ENCODE results near the gene COPS6.
A peak's percentile ranks its signal among the peaks of the same experiment; 100 is the strongest.

COPS6 gene

DNA sequence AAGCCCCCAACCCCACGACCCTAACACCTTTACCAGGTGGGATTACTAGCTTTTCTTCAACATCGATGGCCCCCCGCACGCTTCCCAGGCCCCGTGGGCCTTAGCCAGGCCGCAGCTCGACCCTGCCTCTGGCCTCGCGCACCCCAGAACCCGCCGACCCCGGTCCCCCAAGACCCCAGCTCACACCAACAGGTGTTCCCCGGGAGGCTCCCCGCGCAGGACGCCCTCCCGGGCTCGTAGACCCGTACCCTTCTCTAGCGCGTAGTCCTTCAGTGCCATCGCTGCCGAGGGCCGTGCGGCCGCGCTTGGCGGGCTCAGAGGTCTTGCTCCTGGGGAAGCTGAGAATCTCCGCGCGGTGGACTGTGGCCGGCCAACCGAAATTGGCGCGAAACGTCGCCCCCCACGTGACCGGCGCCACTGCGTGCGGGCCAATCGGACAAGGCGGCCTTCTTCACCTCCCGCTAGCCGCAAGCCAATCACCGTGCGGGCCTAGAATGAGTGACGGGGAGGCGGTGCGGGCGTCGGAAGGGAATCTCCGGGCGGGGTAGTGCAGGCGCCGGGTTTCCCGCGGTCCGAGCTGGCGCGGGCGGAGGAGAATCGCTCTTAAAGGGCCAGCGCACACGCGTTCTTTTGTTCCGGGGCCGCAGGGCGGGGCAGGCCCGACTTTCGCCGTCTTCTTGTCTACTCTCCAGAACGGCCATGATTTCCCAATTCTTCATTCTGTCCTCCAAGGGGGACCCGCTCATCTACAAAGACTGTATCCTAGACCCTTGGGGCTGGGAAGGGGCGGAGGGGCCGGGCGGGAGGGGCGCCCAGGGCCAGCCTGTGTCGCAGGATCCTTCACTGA, 12.5 kb downstream of the COPS6 start, which contains the start of the genes AP4M1 and MCM7:
Gene AP4M1 (plus strand): TSS at position 628 of the 847 bp plus-strand sequence. CDS start 72 bp downstream, at position 700.
Gene MCM7 (minus strand): TSS at position 382 of the 847 bp plus-strand sequence. CDS start 103 bp downstream, at position 279.
- DNase-seq (ENCODE audit: low read depth in 2 of 2), result peak; percentile 92 to 94

DNA sequence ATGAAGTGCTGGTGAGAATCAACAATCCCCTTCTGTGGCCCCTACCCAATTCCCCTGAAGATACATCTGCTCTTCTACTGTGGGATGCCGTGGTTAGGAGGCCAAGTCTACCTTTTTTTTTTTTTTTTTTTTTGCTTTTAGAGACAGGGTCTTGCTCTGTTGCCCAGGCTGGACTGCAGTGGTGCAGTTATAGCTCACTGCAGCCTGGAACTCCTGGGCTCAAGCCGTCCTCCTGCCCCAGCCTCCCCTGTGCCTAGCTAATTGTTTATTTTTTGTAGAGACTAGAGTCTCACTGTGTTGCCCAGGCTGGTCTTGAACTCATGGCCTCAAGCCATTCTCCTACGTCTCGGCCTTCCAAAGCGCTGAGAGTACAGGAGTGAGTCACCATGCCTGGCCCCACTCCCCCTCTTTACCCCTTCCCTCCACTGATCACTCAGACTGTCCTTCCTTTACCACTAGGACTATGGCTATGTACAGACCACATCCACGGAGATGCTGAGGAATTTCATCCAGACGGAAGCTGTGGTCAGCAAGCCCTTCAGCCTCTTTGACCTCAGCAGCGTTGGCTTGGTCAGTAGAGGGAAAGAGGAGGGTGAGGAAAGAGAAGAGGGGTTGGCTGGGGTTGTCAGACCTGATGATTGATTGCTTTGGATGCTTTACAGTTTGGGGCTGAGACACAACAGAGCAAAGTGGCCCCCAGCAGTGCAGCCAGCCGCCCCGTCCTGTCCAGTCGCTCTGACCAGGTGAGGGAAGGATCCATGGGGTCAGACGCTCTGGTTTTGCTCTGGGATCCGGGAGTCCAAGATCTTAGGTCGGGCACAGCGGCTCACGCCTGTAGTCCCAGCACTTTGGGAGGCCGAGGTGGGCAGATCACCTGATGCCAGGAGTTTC, 14.4 kb downstream of the COPS6 start:
- DNase-seq (ENCODE audit: low read depth in 2 of 2), result no peak

DNA sequence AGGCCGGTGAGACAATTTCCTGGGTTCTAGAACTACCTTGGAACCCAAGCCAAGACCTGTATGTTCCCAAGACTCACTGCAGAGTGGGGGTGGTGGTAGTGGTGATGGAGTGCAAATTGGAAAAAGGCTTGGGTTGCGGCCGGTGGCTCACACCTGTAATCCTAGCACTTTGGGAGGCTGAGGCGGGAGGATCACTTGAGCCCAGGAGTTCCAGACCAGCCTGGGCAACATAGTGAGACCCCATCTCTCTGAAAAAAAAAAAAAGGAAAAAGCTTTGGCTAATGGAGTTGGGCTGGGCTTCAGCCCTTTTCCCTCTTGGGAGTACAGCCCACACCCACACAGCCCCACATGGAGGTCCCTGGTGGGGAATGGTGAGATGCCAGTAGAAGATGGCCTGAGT, 16.8 kb downstream of the COPS6 start:
- no peak for DNase-seq (ENCODE audit: low read depth in 2 of 2)

DNA sequence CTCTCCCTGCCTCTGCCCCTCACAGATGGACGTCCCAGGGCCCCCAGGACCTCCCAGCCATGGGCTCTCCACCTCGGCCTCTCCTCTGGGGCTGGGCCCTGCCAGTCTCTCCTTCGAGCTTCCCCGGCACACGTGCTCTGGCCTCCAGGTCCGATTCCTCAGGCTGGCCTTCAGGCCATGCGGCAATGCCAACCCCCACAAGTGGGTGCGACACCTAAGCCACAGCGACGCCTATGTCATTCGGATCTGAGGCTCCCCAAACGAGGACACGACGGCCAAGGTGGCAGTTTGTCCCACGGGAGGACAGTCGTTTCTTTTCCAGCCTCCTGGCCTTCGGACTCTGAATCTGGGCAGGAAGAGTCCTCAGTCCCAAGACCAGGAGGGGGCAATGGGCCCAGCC, 17.9 kb downstream of the COPS6 start:
- DNase-seq (ENCODE audit: low read depth in 2 of 2), result no peak

DNA sequence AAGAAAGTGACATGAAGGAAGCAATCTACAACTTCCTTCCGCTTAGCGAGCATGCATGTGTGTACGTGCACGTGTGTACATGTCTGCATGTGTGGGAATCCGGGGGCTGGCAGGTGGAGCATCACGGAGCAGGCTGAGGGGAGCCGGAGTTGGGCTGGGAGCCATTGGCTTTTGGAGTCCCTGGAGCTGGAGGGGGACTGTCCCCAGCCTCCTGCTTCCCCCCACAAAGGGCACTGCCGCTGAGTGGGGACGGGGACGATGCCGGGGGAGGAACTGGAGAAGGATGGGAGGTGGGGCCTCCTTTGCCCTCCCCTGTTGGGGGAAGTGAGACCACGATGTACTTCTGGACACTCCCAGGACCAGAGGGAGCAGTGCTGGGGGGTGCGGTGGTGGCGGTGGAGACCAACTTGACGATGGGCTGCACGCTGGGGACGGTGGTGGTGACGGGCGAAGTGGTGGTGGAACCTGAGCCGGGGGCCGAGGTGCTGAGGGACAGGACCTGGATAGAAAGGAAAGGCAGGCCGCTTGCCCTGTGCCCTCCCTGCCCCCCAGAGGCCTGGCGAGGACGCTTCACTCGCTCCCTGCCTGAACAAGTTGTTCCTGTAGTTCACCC, 18.5 kb downstream of the COPS6 start:
- DNase-seq (ENCODE audit: low read depth in 2 of 2), result no peak

DNA sequence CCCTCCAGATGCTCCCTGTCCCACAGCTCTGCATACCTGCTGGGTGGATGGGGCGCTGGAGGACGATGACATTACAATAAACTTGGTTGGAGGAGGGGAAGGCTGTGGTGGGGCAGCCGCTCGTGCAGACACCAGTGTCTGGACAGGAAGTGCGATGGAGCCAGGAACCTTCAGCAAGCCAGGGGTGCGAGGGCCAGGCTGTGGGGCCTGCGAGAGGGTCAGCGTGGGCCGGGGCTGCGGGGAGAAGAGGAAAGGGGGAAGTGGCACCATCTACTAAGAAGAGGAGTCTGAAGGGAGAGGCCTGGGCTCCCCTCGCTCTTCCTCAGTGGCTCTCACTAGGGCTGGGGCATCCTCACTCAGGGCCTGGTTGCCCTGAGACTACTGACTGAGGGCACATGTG, 19.1 kb downstream of the COPS6 start:
- no peak for DNase-seq (ENCODE audit: low read depth in 2 of 2)

DNA sequence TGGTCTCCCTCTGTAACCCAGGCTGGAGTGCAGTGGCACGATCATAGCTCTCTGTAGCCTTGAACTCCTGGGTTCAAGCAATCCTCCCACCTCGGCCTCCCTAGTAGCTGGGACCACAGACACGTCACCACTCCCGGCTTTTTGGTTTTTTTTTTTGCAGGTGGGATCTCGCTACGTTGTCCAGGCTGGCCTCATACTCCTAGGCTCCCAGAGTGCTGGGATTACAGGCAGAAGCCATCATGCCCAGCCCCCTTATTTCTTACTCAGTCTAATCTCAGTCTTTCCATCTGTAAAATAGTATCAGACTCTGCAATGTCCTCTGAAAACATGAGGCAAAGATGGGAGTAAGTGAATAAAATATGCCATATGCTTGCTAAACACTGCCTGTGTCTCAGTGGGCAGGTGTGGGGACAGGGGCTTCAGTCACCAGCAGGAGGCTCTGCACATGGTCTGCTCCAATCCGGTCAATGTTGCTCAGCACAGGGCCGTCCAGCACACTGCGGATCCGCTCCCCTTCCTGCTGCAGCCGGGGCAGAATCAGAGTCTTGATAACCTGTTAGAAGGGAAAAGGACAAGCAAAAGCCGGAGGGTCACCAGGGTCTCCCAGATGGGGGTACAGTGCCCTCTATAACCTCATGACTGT, 20.9 kb downstream of the COPS6 start:
- DNase-seq (ENCODE audit: low read depth in 2 of 2), result no peak

DNA sequence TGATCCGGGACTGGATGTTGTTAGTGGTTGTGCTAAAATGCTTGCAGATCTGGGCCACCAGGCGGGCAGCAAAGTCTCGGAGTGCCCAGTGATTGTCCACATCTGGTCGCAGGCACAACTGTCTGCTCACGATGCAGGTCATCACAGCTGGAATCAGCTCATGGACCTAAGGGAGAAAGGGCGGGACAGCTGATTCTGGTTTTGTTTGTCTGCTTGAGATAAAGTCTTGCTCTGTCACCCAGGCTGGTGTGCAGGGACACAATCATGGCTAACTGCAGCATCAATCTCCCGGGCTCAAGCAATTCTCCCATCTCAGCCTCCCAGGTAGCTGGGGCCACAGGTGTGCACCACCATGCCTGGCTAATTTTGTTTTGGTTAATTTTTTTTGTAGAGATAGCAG, 22.4 kb downstream of the COPS6 start:
- DNase-seq (ENCODE audit: low read depth in 2 of 2), result no peak

DNA sequence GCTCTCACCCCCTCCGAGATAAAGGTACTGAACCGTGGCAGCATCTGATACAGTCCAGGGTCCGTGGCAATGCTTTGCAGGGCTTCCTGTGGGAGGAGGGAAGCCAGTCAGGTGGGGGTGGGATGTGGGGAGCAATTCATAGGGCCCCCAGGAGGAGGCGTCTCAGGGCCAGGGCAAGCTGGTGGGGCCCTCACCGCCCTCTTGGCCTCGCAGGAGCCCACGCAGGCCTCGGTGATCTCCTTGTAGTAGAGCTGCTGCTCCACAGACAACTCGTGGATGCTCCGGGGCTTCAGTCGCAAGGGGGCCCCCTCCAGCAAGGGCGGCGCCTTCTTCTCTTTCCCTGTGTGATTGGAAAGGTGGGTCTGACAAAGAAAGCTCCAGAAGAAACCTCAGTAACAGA, 23.1 kb downstream of the COPS6 start:
- no peak for DNase-seq (ENCODE audit: low read depth in 2 of 2)

DNA sequence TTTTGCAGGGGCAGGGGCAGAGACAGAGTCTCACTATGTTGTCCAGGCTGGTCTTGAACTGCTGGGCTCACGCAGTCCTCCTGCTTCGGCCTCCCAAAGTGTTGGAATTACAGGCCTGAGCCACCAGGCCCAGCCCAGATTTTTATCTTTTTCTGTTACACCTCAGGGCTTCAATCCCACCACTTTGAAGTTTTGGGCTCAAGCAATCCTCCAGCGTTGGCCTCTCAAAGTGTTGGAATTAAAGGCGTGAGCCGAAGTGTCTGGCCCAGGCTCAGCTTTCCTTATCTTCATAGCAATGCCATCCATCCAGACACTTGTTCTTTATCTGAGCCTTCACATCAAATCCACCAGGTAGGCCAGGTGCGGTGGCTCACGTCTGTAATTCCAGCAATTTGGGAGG, 26.3 kb downstream of the COPS6 start:
- no peak for DNase-seq (ENCODE audit: low read depth in 2 of 2)

DNA sequence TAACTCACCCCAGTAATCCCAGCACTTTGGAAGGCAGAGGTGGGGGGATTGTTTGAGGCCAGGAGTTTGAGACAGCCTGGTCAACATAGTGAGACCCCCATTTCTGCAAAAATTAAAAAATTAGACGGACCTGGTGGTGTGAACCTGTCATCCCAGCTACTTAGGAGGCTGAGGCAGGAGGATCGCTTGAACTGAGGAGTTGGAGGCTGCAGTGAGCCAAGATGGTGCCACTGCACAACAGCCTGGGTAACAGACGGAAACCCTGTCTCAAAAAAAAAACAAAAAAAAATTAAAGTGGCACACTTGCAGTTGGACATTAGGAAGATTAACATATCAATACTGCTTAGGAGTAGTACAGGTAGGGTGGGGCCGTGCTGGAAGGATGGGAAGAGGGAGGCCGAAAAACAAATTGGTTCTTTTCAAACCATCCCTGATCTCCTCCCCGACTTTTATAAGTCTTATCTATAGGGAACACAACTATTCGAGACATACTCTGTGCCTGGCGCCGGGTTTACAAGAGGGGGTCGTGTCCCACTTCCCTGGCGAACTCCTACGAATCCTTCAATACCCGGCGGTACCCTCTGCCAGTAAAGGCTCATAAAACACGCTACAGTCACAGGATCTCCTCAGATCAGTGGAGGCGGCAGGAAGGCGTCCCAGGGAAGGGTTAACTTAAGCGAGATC, 29.8 kb downstream of the COPS6 start:
- DNase-seq (ENCODE audit: low read depth in 2 of 2), result no peak

DNA sequence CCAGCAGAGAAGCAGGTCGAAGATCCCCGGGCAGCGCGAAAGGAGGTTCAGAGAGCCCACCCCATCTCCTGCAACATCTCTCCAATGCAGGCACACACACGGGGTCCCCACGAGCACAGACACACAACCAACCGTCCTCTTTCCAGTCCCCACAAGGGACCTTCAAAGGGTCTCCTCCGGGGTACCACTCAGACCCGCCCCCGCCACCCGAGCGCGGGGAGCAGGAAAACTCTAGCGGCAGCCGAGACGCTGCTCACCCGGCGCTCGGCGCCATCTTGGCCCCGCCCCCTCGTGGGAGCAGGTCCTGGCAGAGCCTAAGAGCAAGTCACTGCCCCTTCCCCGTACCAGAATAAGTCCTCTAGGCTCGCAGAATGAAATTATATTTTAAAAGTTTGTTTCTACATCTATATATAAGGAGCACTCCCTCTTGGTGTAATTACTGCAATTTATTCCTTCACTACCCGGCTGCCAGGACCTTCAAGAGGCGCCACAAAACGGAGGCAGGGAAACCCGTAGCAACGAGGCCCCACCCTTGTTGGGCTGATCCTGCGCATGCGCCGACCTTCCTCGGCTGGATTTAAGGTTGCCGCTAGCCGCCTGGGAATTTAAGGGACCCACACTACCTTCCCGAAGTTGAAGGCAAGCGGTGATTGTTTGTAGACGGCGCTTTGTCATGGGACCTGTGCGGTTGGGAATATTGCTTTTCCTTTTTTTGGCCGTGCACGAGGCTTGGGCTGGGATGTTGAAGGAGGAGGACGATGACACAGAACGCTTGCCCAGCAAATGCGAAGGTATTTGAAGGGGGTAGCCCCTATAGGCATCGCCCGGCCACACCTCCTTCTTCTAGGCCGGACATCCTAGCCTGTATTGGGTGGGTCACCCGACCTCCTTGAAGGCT, 30.6 kb downstream of the COPS6 start, which contains the start of the genes CNPY4 and TAF6:
Gene CNPY4 (plus strand): TSS at position 563 of the 898 bp plus-strand sequence. CDS start 111 bp downstream, at position 674.
Gene TAF6 (minus strand): TSS at position 287 of the 898 bp plus-strand sequence. CDS start 5,149 bp downstream, outside the sequence.
- peak; percentile 91 to 92 for DNase-seq (ENCODE audit: low read depth in 2 of 2)

DNA sequence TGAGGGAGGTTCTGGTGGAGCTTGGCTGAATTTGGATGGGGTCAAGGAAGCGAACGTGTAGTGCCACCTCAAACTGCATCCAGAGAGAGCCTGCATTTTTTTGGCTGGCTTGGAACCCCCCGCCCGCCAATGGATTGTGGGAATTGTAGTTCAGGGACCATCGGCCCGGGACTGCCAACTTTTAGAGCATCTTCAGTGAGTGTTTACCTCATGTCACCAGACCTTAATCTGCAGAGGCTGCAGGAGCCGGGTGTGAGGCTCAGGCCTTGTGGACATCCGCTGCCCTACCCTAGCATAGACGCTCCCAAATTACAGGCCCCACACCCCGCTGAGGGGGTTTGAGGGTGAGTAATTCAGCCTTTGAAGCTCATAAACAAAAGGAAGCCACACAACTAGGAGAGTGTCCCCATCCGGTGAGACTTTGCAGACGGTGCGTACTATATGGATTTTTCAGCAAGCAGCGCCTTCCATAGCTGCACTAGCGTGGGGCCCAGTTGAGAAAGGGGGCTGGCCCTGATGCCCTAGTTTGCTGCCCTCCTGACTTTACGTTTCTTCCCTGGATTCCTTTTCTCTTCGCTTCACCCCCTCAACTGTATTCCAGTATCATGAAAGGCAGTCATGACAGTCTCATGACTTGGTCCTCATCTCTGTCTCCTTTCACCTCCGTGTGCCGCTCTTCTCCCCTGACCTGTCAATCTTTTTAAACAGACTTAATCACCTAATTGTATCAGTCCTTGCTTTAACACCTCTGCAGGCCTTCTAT, 31.4 kb downstream of the COPS6 start:
- peak in 1 of 2 donors; percentile 38 for DNase-seq (ENCODE audit: low read depth in 2 of 2)

DNA sequence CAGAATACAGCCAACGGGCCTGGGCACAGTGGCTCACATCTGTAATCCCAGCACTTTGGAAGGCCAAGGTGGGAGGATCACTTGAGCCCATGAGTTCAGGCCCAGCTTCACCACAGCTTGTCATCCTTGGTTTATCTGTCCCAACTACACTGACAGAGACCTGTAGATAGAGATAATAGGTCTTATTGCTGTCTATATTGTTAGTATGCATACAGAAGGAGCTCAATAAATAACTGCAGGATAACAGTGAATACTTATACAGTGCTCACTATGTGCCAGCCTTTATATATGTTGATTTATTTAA, 31.9 kb downstream of the COPS6 start:
- no peak for DNase-seq (ENCODE audit: low read depth in 2 of 2)

DNA sequence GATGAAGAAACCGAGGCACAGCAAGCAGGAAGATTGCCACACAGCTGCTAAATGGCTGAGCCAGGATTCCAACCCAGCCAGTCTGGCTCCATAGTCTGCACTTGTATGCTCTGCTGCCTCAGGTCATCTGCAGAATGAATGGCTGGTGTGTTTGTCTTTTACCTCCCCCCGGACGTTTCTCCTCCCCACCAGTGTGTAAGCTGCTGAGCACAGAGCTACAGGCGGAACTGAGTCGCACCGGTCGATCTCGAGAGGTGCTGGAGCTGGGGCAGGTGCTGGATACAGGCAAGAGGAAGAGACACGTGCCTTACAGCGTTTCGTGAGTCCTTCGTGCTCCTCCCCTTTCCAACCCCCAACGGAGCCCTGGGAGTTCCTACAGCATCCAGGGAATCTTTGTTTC, 33.3 kb downstream of the COPS6 start:
- no peak for DNase-seq (ENCODE audit: low read depth in 2 of 2)

DNA sequence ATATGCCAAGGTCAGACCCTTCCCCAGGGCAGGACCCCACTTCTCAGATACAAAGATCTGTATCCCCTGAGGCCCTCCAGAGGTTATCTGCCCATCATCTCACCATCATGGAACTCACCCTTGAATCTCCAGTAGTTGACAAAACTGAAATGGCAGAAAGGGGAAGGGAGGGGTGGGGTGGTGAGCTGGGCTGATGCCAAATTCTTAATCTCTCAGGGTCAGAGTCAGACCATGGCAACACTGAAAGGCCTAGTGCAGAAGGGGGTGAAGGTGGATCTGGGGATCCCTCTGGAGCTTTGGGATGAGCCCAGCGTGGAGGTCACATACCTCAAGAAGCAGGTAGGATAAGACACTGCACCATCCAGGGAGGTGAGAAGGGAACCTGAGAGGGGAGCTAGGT, 33.8 kb downstream of the COPS6 start:
- DNase-seq (ENCODE audit: low read depth in 2 of 2), result no peak

DNA sequence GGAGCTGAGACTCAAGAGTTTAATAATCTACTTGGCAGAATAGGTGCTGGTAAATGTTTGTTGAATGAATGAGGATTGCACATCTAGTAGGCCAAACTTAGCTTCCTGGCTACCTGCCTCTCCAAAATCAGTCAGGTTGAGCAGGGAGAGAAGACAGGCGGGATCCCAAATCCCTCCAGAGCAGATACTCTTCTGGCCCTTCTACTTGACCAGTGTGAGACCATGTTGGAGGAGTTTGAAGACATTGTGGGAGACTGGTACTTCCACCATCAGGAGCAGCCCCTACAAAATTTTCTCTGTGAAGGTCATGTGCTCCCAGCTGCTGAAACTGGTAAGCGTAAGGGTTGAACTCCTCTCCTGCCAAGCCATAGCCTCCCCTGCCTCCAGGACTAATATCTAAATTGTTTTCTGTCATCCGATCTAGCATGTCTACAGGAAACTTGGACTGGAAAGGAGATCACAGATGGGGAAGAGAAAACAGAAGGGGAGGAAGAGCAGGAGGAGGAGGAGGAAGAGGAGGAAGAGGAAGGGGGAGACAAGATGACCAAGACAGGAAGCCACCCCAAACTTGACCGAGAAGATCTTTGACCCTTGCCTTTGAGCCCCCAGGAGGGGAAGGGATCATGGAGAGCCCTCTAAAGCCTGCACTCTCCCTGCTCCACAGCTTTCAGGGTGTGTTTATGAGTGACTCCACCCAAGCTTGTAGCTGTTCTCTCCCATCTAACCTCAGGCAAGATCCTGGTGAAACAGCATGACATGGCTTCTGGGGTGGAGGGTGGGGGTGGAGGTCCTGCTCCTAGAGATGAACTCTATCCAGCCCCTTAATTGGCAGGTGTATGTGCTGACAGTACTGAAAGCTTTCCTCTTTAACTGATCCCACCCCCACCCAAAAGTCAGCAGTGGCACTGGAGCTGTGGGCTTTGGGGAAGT, 35.8 kb downstream of the COPS6 start:
- no peak for DNase-seq (ENCODE audit: low read depth in 2 of 2)
